T-helper 22 cell (primary cell): Measurements from ENCODE around the gene EZH1.

Experiments used
- DNase-seq: peaks from one replicate; pipeline ENCODE4 v3.0.0-alpha.2; 2020; ENCODE audit warnings: low read depth

Gene EZH1

DNA sequence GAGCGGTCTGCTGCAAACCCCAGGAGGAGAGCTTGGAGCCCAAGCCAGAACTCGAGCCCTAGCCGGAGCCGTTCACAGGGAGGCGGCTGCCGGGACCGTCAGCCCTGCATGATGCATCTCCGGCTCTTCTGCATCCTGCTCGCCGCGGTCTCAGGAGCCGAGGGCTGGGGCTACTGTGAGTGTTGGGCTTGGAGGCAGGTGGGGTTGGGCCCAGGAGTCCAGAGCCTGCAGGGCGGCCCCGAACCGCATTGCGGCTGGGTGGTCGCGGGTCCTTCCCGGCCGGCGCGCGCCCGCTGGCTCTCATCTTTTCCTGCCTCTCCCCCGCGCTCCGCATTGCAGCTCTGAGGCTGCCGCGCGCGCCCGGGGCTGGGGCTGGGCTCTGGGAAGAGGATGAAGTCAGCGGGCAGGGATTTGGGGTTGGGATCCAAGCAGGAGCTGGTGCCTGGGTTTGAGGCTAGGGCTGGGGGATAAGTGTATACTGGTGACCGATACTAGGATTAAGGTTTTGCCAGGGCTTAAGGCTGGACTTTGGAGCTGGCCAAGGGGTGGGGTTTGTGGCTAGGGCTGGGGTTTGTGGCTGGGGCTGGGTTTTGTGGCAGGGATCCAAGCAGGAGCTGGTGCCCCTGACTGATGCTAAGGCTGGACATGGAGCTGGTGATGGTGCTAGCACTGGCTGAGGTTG is 62.0 kb downstream of the EZH1 start:
- no peak for DNase-seq

DNA sequence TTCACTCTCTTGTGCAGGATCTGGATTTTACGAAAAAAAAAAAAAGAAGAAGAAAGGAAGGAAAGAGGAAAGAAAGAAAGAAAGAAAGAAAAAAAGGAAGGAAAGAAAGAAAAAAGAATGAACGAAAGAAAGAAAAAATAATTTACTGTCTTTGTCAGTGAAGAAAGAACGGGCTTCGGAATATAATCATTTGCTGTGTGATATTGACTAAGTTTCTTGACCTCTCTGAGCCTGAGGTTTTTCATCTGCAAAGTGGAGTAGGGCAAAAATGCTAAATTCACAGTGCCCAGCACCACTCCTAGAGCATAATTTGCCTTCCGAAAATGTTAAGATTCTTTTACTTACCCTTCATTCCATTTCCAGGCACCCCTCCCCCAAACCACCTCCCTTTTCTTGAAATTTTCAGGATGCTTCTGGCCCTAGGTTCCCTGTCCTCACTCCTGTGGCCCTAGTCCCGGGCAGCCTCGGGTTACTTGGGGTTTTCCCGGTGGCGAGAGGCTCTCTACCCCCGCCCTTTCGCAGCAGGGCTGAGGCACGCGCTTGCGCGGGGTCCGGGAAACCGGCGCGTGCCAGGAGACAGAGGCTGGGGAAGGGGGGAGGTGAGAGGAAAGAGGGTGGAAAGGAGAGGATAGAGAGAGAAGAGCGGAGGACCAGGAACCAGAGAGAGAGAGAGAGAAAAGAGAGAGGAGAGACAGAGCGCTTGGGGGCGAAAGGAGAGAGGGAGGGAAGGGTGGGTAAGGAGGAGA is 62.7 kb downstream of the EZH1 start, which contains the start of gene CNTNAP1:
TSS of gene CNTNAP1 (plus strand) at position 556 of the 746 bp plus-strand sequence. CDS start 299 bp downstream, outside the sequence.
- no peak for DNase-seq

DNA sequence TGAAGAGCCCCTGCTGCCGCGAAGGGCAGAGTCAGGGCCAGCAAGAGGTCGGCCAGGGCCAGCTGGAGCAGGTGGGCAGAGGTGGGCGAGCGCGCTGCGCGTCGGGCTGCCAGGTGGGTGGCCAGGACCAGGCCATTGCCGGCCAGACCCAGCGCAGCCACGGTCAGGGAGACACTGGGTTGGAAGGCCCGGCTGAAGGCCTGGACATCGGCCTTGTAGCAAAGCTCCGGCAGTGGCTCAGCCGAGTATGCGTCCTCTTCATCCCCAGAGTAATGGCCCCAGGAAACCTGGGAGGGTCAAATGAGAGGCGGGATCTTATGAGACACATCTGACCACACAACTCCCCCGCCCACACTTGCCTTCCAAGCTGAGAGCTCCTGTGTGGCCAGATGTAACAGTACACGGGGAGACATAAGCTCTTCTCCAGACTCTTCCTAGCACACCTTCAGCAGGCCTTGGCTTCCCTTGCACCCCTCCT is 64.5 kb downstream of the EZH1 start:
- no peak for DNase-seq

DNA sequence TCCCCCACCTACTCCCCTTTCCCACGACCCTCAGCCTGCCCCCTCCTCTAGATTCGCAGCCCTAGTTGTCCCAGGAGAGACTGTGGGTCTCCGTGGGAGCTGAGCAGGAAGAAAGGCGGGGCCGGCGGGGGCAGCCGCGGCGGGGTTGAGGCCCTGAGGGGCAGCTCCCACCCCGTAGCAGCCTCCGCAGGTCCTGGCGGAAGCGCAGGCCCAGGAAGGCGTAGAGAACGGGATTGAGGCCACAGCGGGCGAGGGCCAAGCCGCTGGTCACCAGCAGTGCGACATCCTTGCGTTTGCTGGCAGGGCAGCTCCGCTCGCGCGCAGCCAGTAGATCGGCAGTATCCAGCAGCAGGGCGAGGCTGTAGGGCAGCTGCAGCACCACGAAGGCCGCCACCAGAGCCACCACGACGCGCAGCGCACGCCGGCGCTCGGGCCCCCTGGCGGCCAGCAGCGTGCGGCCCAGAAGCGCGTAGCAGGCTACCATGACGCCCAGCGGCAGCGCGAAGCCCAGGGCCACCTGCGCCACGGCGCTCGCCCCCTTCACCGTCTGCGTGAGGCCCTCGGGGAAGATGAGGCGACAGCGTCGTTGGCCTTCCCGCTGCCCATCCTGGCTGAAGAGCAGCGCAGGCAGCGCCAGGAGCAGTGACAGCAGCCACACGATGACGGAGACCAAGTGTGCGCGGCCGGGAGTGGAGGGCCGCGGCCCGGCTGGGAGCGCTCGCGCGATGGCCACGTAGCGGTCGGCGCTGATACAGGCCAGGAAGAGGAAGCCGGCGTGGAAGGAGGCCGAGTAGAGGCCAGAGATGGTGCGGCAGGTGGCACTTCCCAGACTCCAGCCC is 65.1 kb downstream of the EZH1 start:
- DNase-seq = peak; percentile 58

DNA sequence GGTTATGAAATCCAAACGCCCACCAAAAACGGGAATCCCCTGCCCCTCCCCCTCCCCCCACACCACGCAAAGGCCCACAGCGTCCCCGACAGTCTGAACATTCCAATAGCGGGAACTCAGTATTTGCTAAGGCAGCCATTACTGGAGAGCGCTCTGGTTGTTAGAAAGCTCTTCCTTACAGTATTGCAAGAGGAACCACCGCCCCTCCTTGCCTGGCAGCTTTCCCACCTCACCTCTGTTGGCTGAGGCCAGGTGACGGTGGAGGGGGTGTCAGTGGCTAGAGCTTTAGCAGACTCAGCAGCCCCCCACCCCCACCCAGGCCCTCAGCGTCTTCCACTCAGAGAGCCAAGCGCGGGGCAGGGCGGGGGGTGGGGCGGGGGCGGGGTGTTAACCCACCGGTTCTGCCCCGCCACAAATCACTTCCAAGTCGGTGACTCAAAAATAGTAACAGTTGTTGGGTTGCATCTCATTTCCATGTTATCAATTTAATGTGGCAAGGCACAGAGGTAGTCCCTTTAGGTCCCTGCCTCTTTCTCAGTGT is 65.8 kb downstream of the EZH1 start:
- DNase-seq = peak; percentile 51

DNA sequence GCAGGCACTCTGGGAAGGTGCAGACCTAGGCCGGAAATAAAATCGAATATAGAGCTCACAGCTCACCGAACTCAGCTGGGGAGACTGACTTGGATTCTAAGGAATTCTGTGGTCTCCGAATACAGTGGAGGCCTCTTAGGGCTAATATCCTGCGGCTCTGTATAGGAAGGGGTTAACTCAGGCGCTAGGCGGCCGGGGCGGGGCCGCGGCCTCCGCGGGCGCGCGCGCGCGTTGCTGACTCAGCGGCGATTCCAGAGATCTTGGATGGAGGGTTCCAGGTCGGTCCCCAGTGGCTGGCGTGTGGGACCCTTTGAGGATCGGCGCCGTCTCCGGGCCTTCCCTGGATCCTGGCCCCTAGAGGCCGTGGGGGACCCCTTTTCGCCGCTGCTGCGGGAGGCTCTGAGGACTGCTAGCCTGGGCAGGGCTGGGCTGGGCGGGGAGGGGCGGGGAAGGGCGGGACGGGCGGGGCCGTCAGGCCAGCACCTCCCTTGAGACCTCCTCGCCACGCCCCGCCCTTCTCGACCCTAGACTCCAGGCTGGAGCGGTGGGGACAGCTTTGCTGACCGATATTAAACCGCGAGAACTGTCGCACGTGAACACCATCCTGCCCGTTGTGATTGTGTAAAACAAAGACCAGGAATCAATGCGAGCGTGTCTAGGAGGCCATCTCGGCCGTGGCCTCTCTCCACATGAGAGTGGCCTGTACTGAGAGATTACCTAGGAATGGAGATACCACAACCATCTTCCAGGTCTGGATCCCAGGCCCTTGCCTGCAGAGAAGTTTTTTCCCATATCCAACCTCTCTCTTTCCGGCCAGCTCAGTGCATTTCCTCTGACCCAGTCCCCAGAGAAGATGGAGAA is 66.7 kb downstream of the EZH1 start:
- peak; percentile 60 for DNase-seq

DNA sequence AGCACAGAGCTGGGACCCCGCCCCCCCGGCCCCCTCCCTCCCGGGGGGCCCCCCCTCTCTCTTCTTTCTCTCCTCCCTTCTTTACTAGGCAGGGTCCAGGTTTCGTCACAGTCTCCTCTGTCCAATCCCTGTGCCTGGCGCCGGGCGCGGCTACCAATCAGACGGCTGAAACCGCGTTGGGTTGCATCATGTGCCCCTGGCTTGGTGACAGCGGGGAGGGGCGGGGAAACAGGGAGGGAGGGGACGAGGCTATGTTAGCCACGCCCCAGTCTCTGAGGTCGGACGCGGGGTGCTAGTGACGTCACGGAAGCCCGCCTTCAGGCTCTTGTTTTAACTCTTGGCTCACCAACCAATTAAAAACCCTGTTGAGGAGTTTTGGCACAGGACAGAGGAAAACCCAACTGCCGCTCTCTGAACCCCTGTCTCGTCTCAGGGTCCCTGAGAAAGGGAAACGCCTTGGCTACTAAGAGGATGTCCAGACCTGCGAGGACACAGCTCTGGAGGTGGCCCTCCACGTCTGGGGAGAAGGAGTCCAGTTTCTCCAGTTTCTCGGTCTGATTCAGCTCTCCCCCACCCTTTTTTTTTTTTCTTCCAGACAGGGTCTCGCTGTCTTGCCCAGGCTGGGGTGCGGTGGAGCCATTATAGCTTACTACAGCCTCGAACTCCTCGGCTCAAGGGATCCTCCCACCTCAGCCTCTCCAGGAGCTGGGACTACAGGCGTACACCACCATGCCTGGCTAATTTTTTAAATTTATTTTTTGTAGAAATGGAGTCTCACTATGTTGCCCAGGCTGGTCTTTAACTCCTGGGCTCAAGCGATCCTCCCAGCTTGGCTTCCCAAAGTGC is 67.6 kb downstream of the EZH1 start:
- DNase-seq = peak; percentile 100

DNA sequence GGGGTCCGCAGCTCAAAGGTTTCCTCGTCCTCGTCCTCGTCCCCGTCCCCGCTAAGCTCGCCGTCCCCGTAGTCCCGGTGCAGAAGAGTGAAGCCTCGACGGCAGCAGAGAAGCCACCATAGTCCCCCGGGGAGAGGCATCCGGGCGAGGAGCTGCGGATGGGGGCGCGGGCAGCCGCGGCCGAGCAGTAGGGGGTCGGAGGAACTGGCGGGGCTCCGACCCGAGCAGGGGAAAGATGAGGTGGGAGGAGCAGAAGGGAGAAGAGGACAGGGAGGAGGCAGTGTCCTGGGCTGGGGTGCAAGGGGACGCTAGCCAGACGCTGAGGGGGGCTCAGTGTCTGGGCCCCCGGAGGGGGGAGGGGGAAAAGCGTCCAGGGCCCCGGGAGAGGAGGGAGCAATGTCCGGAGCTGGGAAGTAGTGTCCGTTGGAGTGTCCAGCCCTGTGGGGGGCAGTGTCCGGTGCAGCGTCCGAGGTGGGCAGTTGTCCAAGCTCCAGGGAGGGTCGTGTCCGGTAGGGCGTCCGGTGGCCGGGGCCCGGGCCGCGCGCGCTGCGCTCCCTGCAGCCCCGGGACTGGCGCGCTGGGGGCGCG is 68.3 kb downstream of the EZH1 start, which contains the start of gene PLEKHH3:
TSS of gene PLEKHH3 (minus strand) at position 571 of the 588 bp plus-strand sequence. CDS start at position 140, 431 bp downstream.
- DNase-seq = no peak

DNA sequence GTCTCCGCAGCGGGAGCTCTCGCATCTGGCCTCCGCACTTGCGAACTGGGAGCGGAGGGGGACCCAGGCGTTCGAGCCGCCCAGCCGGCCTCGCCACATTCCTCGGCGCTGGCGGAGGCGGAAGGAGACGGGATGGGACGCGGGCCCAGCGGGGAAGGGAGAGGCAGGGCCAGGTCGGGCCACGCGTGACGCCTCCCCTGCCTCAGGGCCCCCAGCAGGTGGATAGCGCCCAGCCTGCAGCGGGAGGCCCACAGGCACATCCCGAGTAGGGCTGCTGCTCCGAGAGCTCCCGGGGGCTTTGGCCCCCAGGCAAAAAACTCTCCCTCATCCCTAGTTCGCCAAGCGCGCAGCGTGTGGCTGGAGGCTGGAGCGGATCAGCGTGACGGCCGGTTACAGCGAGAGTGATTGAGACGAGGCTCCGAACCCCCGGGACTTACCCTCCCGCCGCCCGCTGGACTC is 68.8 kb downstream of the EZH1 start:
- DNase-seq = no peak

DNA sequence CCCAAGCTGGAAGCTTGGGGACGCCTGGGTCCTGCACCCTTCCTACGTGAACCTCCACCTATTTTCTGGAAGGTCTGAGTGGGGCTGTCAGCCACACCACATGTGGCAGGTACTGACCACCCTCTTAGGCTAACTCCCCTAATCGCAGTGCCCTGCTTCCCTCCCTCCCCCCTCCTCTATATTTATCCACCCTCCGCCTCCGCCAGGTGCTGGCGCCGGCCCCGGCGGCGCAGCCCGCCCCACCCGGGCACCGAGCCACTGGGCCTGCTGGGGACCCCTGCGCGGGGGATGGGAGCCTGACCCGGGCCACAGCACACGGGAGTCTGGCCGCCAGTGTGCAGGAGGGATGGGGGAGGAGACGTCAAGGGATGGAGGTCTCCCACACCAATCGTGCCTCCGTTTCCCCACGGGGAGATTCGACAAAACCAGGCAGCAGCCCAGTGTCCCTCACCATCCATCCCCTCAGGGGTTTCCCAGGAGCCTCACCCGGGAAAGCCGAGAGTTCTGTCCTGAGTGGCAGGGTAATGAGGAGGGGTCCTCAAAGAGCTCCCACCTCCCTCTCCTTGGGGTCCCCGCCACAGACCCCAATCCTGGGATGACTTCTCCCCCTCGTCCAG is 69.4 kb downstream of the EZH1 start:
- no peak for DNase-seq

DNA sequence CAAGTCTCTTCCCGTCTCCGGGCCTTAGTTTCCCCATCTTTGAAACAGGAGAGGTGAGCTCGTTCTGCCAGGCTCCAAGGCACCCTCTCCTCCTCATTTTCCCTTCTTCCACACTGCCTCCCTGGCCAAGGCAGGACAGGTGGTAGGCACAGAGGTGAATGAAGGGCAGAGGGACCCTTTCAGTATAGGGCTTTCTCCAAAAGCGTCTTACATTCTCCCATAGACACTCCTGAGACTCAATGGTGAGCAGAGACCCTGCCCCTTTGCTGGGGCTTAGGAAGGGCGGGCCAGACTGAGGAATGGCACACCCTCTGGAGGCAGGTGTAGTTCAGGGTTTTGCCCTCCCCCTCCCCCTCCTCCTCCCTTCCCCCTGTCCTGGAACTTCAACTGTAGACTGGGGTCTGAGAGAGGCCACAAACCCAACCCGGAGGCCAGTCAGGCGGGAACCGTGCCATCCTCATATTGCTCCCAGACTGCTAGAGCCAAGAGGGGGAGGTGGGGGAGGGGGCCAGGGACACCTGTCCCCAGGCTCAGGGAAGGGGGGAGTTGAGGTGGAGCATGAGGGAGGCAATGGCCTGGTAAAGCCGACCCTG is 70.0 kb downstream of the EZH1 start:
- DNase-seq = no peak

DNA sequence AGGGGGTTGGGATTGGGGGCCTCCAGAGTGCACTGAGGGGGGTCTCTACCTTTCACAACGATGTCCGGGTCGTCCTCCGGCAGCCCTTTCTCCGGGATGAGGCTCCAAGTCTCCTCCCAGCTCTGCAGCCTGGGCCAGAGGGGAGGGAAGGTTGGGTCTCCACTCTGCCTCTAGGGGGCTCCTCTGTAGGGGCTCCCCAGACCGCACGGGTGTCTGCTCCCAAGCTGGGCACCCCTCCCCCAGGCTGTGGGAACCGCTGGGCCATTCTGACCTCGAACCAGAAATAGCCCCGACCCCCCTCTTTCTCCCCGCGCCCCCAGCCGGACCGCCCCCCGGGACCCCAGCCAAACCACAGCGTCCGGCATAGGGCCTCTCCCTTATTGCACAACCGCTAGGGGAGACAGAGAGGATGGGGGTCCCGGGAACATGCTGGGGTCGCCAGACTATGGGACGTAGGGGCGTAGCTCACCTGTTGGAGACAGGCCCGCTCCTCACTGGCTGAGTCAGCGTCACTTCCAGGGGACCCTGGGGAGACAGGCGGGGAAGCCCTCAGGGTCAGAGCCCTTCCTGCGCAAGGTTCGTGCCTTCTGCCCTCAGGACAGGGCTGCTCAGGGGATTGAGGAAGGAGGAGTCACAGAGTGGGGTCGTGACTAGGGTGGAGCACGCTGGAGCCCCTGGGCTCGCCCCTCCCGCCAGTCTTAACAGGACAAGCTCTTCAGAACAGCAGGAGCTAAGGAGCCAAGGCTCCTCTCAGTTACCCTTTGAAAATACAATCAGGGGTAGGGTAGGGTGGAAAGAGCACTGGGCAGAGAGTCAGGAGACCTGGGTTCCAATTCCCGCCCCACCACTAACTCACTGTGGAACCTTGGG is 70.7 kb downstream of the EZH1 start:
- DNase-seq = no peak

DNA sequence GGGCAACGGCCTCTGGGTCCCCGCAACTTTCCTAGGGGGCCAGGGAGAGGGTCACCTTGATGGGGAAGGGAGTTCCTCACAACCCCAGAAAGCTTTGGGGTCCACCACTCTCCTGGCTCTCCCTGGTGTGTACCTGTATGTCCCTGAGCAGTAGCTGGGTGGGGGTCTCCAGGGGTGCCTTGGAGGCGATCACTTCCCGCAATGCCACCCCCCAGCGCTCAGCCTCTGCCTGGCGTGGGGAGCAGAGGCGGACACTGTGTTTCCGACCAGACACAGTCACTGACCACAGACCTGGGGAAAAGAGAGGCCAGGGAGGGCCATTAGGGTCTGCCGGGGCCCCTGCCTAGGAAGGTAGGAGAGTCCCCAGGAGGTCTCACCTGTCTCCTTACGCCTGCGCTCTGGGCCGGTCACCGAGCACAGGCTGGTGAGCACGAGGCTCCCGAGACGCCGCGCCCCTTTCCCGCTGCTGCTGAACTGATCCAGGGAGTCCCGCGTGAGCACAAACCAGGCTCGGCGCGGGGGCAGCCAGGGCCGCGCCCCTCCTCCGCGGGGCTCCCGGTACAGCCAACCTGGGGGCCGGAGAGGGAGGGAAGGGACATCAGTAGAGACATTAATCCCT is 71.5 kb downstream of the EZH1 start:
- no peak for DNase-seq

DNA sequence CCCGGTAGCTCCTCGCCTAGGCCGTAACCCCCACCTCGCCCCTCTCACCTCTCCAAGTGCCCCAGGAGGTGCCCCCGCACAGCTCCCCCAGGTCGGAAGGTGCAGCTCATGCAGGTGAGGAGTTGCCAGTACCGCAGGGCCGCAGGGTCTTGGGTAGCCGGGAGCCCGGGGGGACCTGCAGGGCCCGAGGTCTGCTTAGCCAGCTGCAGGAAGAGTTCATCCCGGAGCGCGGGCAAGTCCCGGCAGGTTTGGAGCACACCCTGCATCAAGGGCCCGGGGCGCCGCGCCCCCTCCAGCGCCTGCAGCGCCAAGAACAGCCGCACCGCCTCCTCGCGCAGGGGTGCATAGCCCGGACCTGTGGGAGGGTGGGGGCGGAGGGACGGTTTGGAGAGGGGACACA is 72.8 kb downstream of the EZH1 start:
- no peak for DNase-seq

DNA sequence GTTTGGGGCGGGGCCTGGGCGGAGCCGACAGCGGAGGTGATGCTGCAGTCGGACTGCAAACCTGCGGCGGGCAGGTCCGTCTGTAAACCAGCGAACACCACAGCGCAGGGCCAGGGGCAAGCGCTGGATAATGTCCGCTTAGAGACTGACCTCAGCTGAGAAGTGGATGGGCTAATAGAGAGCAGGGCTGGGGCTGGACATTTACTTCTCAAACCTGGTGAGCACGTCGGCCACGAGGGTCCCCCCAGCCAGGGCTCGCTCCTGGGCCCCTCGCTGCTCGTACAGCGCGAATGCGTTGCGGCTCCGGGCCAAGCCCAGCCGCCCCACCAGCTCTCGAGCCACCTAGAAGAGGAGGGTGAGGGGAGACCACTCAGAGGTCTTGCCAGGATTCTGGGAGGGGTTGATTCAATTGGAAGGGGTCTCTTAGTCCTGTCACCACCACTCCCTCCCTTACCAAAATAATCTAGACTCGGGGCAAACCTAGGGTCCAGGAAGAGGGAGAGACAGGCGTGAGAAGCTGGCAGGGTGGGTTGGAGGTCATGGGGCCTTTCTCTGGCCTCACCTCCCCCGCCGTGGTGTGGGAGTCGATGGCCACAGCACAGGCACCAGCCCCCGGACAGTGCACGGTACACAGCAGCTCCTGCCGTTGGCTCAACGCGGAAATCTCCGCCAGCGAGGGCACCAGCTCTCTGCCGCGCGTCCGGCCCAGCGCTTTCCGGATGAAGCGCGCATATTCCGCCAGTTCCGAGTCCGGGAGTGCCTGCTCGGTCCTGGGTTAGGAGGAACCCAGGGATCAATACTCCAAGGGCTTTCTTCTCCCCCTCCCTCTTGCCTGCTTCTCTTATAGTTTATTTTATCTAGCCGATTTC is 73.8 kb downstream of the EZH1 start:
- DNase-seq = no peak
